GM21515 (cell line): ENCODE results near the gene TXNDC2.
"Not testable (repeated sequence)": the region's sequence is repeated elsewhere in the genome, so short reads cannot be mapped to it uniquely, and the experiment has no call there.

ENCODE experiments used
- ATAC-seq: cut with Tn5 transposase; IDR thresholded peaks from one replicate; pipeline ENCODE4 v1.9.1; 2021; ENCODE audit not compliant: unreplicated experiment

Gene TXNDC2

DNA sequence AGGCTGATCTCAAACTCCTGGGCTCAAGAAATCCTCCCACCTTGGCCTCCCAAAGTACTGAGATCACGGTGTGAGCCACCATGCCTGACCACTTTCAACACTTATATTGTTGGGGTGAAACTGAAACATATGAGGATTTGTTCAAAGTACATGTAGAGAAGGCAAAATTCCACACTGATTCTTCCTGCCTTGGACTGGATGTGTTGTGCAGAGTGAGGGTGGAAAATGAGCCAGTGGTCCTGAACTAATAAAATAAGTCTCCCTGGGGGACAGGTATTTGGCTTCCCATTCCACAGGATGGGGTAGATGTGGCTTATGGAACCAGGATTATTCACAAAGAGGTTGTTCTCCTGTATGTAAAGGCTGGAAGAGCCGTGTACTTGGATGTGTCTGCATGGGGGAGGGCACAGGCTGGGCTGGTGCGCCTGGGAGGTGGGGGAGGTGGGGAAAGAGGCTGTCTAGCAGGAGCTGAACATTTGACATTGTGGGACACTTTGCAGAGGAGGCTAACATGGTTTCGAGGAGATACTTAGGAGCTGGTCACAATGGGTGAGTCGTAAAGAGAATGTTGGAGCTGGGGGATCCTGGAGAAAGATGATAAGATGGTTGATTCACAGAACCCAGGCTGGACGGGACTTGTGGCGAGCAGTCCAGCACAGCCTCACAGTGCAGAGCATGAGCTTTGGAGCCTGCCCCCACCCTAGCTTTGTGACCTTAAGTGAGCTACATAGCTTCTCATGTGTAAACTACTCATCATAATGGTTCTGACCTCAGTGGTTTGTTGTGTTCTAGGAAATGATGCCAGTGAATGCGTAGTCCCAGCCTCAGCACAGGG is at the start of gene TXNDC2:
TSS of gene TXNDC2 (plus strand) at position 804 of the 835 bp plus-strand sequence. CDS start 708 bp downstream, outside the sequence.
- no peak for ATAC-seq

DNA sequence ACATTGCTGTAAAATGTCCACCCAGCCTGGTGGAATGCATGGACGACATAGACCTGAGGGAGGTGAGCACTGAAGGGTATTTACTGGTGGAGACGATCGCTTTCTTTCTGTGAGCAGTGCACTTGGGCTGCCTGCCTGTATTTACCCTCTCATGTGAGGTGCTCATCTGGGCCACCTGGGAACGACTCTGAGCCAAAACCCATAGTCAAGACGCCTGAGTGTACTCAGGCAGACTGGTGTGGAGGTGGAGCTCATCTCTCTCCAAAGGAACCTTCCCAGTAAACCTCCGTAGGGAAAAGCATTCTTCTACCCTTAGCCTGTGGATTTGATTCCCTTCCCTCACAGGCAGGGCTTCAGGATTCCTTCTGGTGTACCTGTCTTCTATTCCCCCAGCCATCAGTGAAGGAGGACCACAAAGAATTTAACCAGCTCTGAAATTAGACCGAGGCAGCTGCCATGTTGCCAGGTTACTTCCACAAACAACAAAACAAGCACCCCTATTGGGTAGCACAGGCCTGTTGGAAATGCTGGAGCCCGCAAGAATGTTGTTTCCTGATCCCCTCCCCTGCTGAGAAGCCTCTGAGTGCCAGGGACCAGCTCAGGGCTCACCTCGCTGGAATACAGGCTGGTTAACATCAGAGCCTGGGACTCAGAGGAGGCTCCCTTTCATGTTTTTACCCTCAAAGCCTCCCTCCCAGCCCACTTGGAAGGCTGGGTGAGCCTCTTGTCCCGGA is 47.5 kb upstream of the TXNDC2 start:
- no peak for ATAC-seq

DNA sequence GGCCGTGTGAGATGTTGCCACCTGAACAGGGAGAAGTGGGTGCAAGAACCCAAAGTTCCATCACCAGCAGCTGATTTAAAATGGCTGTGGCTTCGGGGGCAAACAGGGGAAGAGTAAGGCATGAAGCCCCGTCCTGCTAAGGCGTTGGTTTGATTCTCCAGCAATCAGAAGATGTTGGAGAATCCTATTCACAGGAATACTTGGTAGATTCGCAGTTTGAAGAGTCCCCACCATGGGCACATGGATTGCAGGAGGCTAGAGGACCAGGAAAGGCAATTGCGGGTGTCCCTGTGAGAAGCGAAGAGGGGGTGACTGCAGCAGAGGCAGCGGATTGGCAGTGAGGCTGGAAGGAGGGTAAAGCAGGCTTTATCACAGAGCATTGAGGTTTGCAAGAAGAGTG is 46.6 kb upstream of the TXNDC2 start:
- ATAC-seq = no peak

DNA sequence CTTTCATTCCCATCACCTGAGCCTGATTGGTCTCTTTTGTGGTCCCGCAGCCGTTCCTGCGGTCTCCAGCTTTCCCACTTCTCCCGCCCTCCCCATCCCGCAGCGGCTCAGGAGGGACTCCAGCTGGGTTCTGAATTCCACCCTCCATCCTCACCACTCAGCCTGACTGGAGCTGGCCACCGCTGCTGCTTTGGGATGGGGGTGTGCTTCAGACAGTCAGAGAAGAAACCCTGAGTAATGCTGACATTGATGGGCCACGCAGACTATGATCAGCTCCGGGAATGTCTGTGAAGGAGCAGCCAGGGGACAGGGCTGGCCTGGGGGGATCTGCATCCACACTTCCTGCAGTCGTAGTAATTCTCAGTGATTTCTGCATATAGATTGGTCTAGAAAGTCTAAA is 45.9 kb upstream of the TXNDC2 start:
- no peak for ATAC-seq

DNA sequence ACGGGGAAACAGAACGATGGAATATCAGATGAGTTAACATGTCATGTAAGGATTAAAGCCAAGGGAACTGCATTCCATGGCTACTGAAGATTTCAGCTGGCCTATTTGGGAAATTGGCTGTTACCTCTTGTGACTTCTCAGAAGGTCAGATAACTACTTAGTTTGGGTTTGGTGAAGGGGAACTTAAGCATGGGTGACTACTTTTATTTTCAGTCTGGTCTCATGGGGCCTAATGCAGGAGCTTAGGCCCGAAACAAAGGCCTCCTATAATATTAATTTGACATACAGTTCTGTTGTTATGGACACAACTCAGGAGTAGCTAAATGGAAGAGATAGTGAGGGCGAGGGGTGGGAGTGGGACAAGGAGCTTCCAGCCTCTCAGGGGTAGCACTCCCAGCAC is 44.0 kb upstream of the TXNDC2 start:
- ATAC-seq = no peak

DNA sequence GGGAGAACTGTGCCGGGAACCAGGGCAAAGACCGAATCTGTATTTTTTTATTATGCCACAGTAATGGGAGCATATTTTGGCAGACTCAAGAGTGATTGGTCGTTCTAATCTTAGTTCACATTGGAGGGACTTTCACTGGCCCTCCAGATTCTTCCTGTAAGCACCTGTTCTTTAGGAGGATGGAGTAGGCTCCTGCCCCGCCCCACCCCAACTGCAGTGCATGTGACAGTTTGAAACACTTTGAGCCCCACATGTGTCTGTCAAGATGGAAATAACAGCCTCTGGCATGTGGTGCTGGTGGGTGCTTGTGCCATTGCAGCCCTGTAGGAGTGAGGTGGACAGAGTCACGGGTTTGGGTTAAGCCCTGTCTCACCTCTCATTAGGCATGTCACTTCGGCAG is 43.3 kb upstream of the TXNDC2 start:
- no peak for ATAC-seq

DNA sequence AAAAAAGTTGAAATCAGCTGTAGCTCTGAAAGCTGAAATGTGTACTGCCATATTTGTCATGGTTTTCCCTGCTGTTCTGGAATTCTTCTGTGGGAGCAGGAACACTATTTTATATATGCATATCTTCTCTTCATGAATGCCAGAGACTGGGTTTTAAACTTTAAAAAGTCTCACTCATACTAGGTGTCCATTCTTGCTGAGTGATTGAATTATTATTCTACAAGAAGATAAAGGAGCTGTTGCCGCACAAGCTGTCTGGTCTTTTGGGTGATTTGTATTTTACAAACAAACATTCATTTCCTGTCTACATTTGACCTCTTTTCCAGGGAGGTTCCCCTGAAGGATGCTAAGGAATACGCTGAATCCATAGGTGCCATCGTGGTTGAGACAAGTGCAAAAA is 40.5 kb upstream of the TXNDC2 start:
- ATAC-seq = no peak

DNA sequence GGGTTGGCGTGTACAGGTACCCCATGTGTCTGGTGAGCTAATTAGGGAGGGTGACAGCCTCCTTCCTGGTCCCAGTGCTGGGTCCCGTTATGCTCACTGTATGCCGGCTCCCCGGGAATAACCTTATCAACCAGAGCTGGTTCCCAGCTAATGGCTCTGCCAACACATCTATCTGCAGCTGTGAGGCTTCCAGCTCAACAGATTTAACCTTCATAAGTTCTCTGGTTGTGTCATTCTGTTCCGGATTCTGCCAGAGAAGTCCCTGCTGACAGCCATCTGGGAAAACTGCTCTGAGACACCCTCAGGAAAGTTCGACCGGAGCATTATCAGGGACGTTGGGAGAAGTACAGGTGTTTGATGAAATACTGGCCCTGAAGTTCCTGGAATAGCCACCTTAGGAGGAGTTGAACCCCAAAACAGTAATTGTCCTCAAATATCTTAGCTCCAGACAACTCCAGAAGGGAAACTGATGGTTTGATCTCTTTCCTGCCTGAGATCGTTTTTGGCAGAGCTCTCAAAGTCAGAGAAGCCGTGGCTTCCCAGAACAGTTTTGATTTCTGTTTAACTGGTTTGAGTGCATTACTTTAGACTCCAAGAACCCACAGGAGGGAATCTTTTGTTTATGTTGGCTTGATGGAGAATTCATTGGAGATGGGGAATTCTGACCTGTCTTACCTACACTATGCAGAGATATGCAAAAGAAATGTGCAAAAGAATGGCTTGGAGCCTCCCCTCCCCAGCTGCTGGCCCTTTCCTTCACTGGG is 39.4 kb upstream of the TXNDC2 start:
- ATAC-seq = no peak

DNA sequence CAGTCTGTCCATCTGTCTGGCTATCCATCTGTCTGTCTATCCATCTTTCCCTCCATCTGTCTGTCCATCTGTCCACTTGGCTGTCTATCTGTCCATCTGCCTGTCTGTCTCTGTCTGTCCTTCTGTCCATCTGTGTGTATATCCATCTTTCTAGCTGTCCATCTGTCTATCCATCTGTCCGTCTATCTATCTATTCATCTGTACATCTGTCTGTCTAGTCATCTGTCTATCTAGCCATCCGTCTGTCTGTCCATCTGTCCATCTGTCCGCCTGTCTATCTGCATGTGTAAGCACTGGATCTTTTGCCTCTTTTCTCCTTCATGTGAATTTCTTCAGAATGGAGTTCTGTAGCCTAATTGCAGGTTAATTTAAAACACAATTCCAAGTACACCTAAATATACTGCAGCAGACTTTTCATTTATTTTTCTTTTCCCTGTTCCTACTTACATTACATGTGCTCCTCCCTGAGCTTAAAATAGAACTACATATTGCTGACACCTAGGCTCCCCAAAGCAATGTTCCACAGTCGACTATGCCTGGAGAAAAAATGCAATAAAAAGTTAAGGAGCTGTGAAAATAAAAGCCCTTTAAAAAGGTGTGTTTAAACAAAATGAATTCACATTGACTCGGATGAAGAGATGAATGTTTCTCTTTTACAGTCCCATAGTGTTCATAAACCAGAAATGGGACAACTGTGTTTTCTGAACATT is 37.4 kb upstream of the TXNDC2 start:
- ATAC-seq = no peak

DNA sequence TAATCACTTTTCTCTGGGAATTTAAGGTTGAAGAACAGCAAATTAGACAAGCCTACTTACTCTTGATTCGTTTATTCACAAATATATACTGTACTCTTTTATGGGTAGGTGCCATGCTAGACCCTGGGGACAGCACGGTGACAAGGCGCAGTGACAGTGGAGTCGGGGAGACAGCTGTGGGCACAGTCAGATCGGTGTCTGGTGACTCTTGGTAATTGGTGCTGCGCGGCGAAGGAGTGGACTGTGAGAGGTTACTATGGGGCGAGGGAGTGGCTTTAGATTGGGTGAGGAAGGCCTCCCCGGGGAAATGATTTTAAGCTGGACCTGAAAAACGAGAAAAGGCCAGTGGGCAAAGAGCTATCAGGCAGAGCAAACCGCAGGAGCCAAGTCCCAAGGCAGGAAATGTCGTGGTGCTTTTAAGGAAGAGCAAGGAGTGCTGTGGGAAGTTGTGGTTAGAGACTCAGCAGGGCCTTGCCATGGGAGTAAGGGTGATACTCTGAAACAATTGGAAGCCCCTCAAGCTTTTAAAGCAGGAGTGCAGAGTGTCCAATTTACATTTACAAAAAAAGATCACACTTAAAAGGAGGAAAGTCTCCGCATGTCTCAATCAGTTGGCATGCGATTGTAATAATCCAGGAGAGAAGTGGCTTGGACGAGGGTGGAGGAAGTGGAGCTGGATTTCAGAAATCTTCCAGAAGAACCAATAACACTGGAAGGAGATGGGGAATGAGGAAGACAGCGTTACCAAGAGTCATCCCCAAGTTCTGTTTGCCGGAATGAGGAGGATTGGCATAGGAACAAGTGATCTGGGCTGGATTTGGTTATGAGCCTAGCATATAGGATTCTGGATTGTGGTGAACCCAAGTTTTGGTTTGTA is 36.1 kb upstream of the TXNDC2 start:
- ATAC-seq = no peak

DNA sequence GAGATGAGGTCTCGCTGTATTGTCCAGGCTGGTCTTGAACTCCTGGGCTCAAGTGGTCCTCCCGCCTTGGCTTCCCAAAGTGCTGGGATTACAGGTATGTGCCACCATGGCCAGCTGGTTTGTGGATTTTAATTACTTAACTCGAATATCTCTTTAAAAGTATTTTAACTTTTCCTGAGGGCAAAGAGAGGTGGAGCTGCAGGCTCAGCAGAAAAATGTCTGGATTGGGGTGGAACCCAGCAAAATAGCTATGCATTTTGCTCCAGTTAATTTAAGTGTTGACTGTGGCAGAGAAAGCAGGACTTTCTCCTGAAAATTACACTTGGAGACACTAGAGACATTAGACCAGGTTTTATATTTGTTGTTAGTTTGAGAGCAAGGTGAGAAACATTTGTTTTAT is 35.5 kb upstream of the TXNDC2 start:
- ATAC-seq = no peak

DNA sequence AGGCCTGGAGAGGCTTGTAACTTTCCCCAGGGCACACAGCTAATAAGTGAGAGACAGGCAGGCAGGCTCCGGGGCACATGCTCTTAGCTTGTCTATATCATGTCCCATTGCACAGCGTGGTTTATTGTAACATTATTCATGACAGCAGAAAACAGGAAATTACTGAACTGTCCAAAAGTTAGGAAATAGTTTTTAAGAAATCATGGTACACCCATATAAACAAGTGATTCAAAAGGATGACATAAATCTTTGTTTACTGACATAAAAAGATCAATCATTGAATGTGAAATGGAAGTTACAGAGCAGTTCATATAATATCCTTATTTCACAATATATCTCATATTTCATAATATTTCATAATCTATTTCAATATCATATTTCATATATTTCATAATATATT is 34.3 kb upstream of the TXNDC2 start:
- ATAC-seq = no peak

DNA sequence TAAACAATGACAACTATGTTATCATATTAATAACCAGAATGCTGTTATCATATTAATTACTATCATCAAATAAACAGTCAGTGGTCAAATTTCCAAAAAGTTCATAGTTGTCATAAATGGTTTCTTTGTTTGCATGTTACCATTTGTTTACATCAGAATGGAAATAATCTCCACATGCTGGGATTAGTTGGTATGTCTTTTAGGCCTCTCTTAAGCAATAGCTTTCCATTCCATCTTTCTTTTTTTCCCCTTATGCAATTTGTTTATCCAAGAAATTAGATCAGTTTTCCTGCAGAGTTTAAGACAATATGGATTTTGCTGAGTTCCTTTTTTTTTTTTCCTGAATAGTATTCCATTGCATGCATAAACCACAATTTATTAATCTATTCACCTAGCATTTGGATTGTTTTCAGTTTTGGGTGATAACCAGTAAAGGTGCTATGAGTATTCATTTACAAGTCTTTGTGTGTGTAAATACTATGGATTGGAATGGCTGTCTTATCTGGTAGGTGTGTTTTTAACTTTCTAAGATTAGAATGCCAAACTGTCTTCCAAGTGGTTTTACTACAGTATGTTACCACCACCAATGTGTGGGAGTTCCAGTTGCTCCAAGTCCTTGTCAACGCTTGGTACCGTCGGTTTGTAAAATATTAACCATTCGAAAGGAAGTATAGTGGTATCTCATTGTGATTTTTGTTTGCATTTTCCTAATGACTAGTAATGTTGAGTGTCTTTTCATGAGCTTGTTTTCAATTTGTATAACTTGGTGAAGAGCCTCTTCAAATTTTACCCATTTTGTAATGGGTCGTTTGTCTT is 33.3 kb upstream of the TXNDC2 start:
- ATAC-seq = no peak

DNA sequence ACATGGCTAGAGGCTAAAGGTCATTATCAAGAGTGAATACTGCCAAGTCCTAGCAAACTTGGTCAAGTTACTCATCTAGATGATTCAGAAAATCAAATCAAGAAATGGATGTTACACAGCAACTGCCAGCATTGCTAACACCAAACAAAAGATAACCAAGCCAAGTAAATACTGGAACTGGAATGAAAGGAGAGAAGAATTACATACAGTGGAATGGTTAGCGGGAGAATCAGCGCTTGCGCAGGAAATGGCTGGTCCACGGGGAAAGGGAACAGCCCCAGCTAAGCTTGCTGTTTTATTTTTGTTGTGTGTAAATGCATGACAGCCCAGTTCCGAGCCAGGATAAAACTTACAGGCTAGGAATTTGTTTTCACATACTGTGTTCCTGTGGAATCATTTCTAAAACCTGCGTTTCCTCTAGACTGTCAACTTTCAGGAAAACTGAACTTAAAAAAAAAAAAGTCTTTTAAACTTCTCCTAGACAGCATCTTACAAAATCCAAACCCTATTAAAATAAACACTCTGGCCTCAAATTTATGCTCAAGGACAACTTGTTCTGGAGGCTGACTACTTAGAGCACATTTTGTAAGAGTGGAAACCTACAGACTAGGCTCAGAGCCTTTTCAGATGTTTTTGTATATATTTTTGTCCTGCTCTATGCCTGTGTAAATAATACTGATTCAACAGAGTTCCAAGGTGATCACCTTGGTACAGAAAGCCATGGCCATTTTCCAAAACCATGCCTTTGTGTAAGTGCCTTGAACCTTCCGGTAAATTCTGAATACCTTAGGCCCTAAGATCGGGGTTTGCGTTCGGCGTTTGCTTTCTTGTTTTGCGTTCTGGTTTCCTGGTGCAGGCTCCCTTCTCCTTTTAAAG is 30.7 kb upstream of the TXNDC2 start:
- ATAC-seq = no peak

DNA sequence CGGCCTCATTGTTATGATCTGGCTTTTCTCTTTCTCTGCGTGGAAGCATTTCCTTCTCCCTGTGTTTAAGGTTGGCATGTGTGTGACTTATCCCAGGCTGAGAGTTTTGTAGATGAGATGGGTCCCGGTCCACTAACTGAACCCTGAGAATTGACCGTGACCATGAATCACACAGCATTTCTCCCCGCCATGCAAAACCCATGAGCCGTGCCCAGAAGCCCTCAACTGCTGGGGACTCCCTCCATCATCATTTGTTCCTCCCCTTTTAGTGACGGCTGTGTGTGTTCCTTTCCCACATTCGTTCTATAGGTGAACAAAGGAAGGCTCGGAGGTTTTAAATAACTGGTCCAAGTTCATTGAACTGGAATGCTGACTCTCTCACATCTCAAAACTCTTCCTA is 30.1 kb upstream of the TXNDC2 start:
- no peak for ATAC-seq

DNA sequence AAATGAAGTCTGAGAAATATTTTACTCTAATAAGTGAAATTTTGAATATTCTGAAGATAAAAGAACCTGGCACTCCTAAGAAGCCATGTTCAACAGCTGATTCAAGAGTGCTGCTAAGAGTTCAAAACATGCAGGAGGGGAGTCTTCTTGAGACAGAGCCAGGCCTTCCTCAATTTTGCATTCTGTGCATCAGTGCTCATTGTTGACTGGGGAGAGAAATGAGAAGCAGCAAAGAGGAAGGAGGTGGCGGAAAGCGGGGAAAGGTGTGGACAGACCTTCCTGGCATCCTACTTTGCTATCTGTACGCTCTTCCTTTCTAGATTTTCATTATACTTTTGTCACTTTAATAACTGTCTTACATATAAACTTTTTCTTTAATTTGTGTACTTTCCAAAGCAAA is 29.7 kb upstream of the TXNDC2 start:
- ATAC-seq = no peak

DNA sequence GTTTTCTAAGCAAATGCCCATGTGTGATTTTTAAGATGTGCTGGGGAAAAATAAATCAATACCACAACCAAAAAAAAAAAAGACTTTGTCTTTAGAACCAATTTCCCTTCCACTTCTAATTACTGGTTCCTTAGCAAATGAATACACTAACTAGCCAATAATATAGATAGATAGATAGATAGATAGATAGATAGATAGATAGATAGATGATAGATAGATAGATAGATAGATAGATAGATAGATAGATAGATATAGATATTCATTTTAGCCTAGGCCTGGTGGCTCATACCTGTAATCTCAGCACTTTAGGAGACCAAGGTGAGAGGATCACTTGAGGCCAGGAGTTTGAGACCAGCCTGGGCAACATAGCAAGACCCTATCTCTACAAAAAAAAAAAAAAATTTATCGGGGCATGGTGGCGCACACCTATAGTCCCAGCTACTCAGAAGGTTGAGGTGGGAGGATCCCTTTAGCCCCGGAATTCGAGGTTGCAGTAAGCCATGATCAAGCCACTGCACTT is 28.2 kb upstream of the TXNDC2 start:
- not testable (repeated sequence) for ATAC-seq

DNA sequence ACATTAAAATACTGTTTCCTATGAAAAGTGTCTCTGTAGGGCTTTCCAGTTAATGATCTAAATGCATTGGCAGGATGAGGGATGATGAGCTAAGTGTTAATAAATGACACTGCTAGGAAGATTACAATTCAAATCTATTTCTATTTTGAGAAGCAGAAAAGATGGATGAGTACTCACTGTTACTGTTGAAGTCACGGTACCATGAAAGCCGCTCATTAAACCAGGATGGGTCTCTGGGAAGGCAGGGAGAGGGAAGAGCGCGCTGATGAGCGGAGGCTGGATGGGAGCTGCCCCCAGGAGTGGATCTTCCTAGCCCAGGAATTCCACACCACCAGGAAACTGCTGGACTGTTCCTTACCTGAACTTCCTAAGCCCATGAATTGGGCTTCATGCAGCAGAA is 27.1 kb upstream of the TXNDC2 start:
- ATAC-seq = no peak
